Adrenal gland (tissue), 12 donors: Measurements from ENCODE around the gene MFNG. TPM values are rescaled to one million over a fixed set of nuclear protein-coding genes. Genes with fewer than 3 reads are reported as not detected.

Experiments
- DNase-seq, 7 donors: peaks; one replicate each; pipeline ENCODE4 v3.0.0-alpha.2; 2019 to 2020
- H3K27ac ChIP-seq, 5 donors: fragments of 200-600 bp; sonication (generic) in 4 of 5; 1 replicate in 3 of 5; 2 replicates in 2 of 5; pipeline versions ENCODE4 v1.5.1 to v1.8.0; 2016 to 2020; ENCODE audit warnings: mild to moderate bottlenecking in 1 of 5
- H3K27me3 ChIP-seq: fragments of 200-600 bp; 2 replicates; pipeline ENCODE4 v1.8.0; 2021
- H3K36me3 ChIP-seq, 2 donors: fragments of 200-600 bp; replicated peaks in 1 of 2; 1 replicate in 1 of 2; 2 replicates in 1 of 2; pipeline versions ENCODE4 v1.5.1 to v1.8.0; 2018 to 2022
- H3K4me1 ChIP-seq, 2 donors: fragments of 200-600 bp; replicated peaks in 1 of 2; 1 replicate in 1 of 2; 2 replicates in 1 of 2; pipeline versions ENCODE4 v1.5.1 to v1.8.0; 2018 to 2021
- H3K4me3 ChIP-seq, 4 donors: fragments of 200-600 bp; sonication (generic) in 3 of 4; one replicate each; pipeline ENCODE4 v1.5.1; 2016 to 2018
- H3K9me3 ChIP-seq, 3 donors: fragments of 200-600 bp; sonication (generic) in 1 of 3; replicated peaks in 1 of 3; 1 replicate in 2 of 3; 2 replicates in 1 of 3; pipeline versions ENCODE4 v1.5.1 to v1.8.0; 2016 to 2021
- POLR2A ChIP-seq, 2 donors: fragments of 450-650 bp; IDR thresholded peaks; one replicate each; pipeline ENCODE4 v1.6.1; 2017; ENCODE audit warnings: antibody characterized with exemption in 2 of 2, mild to moderate bottlenecking in 2 of 2, moderate library complexity in 1 of 2
- WGBS, 4 donors: extraction: QIAGEN DNeasy Blood & Tissue Kit in 2 of 4; methylation state at CpG; one replicate each; pipeline versions ENCODE4 v1.1.5 to v1.1.7; 2013 to 2017; 5-methylcytosine and 5-hydroxymethylcytosine counted together
- intact Hi-C, 2 donors: fragments of 100-400 bp; cut with DNase I; formaldehyde crosslinking; loops; one replicate each; pipeline versions ENCODE4 v1.14.1 to v1.15.0; 2022 to 2023
- polyA plus RNA-seq, 3 donors: library from polyadenylated mRNA; stranded (reverse); fragments of 200-250 nt in 2 of 3; fragments of 350-450 nt in 1 of 3; fragmentation: Illumina TruSeq in 1 of 3; extraction: RNeasy Lipid Tissue Mini Kit (QIAGEN cat#74804) in 1 of 3; gene quantifications; one replicate each; pipeline ENCODE4 v1.2.3, GENCODE V29; 2013 to 2014
- total RNA-seq, 9 donors: library from RNA; depleted of rRNA in 4 of 9; stranded (reverse); fragments of >200 nt in 4 of 9; fragments of 120-200 nt in 1 of 9; fragmentation: NEBNext Ultra II Directional in 1 of 9; extraction: Animal tissue kit (Norgen Biotek cat#: 25700) in 1 of 9; gene quantifications; one replicate each; pipeline versions ENCODE4 v1.1.0 to v1.2.4, GENCODE V29; 2013 to 2023
- TF ChIP-seq, protein P1 (sequence below), 6 experiments: fragments of 450-650 bp in 4 of 6; fragments of 200-600 bp in 2 of 6; sonication (generic) in 1 of 6; IDR thresholded peaks; 1 replicate in 5 of 6; 2 replicates in 1 of 6; pipeline versions ENCODE4 v1.5.1 to v1.8.0; 2016 to 2021; ENCODE audit warnings: antibody characterized with exemption in 6 of 6, mild to moderate bottlenecking in 2 of 6, moderate library complexity in 1 of 6
- donor health status: healthy with polysubstance abuse.
- donor health status: Bipolar disorder and iron deficiency.
- donor health status: DM: yes; HTN: yes; CAD: no.
- donor health status: DM: no; HTN: no; CAD: no.
- donor health status: DM: no; HTN: no; CAD: no.
- donor health status: DM: yes; HTN: yes; CAD: no.

The MFNG gene
- total and polyA plus RNA-seq, 12 donors, result 4.0 to 27.6 (median 17.9) TPM

DNA sequence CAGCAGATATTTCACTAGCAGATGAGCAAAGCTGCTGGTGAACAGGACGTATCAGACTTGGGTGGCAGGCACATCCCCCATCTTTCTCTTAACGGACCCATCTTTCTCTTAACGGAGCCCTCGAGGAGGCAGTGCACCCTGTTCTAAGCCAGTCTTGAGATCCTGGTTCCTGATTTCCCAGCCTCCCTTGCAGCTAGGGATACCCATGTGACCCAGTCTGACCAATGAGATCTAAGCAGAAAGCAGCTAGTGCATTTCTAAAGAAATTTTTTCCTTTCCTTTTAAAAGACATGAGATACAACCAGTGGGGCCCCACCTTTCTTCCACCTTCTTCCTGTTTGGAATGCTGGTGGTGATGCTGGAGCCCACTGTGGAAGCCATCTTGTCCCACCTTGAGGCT, 45.3 kb downstream of the MFNG start:
- Histone ChIP-seq H3K9me3 (no peaks in the 10 kb centered on the region), H3K4me3 (no peak overlapping the region), H3K4me1 (no peaks in the 10 kb centered on the region), H3K27me3 (no peaks in the 10 kb centered on the region), H3K27ac (no peak overlapping the region), H3K36me3 (no peaks in the 10 kb centered on the region)
- DNase-seq, result no peak
- 79 to 91% (median 85%) methylated on average over 4 of the region's 4 CpGs for WGBS, 4 donors
- TF ChIP-seq, protein P1, sequence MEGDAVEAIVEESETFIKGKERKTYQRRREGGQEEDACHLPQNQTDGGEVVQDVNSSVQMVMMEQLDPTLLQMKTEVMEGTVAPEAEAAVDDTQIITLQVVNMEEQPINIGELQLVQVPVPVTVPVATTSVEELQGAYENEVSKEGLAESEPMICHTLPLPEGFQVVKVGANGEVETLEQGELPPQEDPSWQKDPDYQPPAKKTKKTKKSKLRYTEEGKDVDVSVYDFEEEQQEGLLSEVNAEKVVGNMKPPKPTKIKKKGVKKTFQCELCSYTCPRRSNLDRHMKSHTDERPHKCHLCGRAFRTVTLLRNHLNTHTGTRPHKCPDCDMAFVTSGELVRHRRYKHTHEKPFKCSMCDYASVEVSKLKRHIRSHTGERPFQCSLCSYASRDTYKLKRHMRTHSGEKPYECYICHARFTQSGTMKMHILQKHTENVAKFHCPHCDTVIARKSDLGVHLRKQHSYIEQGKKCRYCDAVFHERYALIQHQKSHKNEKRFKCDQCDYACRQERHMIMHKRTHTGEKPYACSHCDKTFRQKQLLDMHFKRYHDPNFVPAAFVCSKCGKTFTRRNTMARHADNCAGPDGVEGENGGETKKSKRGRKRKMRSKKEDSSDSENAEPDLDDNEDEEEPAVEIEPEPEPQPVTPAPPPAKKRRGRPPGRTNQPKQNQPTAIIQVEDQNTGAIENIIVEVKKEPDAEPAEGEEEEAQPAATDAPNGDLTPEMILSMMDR (IDR thresholded peaks at IDR 0.05), result no peak
- no peak for TF ChIP-seq POLR2A (IDR thresholded peaks at IDR 0.05)
- intact Hi-C loops, result no loop called here

DNA sequence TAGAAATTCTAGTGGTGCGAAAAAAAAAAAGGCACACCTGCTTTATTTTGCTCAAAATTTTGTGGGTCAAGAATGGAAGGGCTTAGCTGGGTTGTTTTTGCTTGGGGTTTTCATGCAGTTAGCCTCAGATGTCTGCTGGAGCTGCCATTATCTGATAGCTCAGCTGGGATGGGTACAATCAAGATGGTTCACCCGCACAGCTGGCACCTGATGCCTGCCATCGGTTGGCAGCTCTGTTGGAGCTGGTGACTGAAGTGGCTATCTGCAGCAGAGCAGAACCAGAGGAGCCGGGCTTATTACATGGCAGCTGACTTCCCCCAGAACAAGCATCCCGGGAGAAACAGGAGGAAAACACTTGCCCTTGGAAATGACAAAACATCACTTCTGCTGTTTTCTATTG, 46.8 kb downstream of the MFNG start:
- H3K4me1 ChIP-seq, result no peaks in the 10 kb centered on the region
- H3K27ac ChIP-seq, result no peak overlapping the region
- no peaks in the 10 kb centered on the region for H3K27me3 ChIP-seq
- no peak overlapping the region for H3K4me3 ChIP-seq
- intact Hi-C loops, result no loop called here
- 64 to 74% (median 69%) methylated on average over 3 to 5 of the region's 5 CpGs for WGBS, 4 donors
- H3K9me3 ChIP-seq, result no peaks in the 10 kb centered on the region
- H3K36me3 ChIP-seq, result no peaks in the 10 kb centered on the region
- DNase-seq, result no peak
- TF ChIP-seq, protein P1 (IDR thresholded peaks at IDR 0.05), result no peak
- no peak for TF ChIP-seq POLR2A (IDR thresholded peaks at IDR 0.05)

DNA sequence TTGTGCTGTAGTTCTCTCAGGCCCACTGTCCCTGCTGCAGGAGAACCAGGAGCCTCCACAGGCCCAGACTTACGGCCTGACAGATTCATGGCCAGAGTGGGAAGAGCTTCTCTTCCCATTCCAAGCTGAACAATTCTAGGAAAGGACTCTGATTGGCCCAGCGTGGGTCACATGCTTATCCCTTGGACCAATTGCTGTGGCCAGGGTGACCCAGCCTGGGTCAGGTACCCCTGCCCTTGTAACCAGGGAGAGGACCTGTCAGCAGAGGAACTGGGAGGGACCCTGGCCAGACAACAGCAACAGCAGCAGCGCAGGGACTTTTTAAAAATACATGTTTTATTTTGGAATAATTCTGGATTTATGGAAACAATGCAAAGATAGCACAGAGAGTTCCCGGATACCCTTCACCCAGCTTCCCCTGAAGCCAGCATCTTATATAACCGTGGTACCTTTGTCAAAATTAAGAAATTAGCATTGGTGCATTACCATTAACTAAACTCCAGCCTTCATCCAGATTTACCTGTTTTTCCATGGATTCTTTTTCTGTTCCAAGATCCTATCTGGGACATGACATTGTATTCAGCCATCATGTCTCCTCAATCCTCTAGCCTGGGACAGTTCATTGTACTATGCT, 50.1 kb downstream of the MFNG start:
- no peak for TF ChIP-seq POLR2A (IDR thresholded peaks at IDR 0.05)
- TF ChIP-seq, protein P1 (IDR thresholded peaks at IDR 0.05), result no peak
- WGBS, 4 donors, result 85 to 94% (median 93%) methylated on average over 4 to 5 of the region's 5 CpGs
- Histone ChIP-seq H3K27me3 (peaks cover 8% of the 10 kb centered on the region), H3K27ac (no peak overlapping the region), H3K9me3 (no peaks in the 10 kb centered on the region), H3K36me3 (no peaks in the 10 kb centered on the region), H3K4me1 (no peaks in the 10 kb centered on the region), H3K4me3 (no peak overlapping the region)
- intact Hi-C loops, result no loop called here
- no peak for DNase-seq

DNA sequence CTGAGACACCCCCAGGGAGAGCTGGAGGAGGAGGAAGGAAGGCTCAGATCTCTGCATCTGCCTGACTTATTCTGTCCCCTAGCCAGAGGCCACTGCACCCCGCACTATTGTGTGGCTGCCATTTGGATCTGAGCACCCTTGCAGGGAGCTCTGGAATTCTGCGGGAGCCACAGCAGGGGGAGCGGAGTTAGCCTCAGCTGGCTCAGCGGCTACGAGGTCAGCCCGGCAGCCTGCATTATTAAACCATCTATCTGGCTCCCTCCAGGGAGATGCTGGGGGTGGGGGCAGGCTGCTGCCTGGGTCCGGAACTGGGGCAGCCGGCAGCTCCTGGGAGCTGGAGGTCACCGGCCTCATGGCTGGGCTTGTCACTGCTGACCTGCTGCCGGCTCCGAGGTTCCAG, 52.4 kb downstream of the MFNG start:
- no peaks in the 10 kb centered on the region for H3K9me3 ChIP-seq
- TF ChIP-seq, protein P1 (IDR thresholded peaks at IDR 0.05), result no peak
- no peak for TF ChIP-seq POLR2A (IDR thresholded peaks at IDR 0.05)
- H3K27ac ChIP-seq, result no peak overlapping the region
- peaks cover 20% of the 10 kb centered on the region for H3K27me3 ChIP-seq
- H3K4me3 ChIP-seq, result no peak overlapping the region
- no peaks in the 10 kb centered on the region for H3K4me1 ChIP-seq
- no peaks in the 10 kb centered on the region for H3K36me3 ChIP-seq
- DNase-seq, result peak in 2 of 7 donors; percentile 14 to 33
- WGBS, 4 donors, result 23 to 32% (median 30%) methylated on average over 6 to 11 of the region's 11 CpGs; no CpG with 5 or more reads in 1 of the 4 donors
- intact Hi-C loops, result no loop called here
